Testis (tissue), 2 donors: ENCODE results near the gene UBE2E2.

Source experiments
- POLR2A ChIP-seq: fragments of 450-650 bp; IDR thresholded peaks from one replicate; pipeline ENCODE4 v1.6.1; 2017; ENCODE audit warnings: antibody characterized with exemption, mild to moderate bottlenecking, moderate library complexity
- TF ChIP-seq, protein P1 (sequence below), 3 experiments: fragments of 450-650 bp in 2 of 3; fragments of 200-600 bp in 1 of 3; sonication (generic) in 1 of 3; IDR thresholded peaks; one replicate each; pipeline ENCODE4 v1.5.1; 2016 to 2019; ENCODE audit warnings: antibody characterized with exemption in 3 of 3, mild to moderate bottlenecking in 2 of 3, moderate library complexity in 1 of 3

DNA sequence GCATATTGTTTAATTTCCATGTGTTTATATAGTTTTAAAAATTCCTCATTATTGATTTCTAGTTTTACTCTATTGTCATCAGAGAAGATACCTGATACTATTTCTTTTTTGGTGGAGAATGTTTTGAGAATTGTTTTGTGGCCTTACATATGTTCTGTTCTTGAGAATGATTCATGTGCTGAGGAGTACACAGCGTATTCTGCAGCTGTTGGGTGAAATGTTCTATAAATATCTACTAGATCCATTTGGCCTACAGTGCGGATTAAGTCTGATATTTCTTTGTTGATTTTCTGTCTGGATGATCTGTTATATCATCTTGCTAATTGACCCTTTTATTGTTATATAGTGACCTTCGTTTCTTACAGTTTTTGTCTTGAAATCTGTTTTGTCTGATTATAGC lies 109.7 kb downstream of the UBE2E2 start:
- TF ChIP-seq, protein P1, sequence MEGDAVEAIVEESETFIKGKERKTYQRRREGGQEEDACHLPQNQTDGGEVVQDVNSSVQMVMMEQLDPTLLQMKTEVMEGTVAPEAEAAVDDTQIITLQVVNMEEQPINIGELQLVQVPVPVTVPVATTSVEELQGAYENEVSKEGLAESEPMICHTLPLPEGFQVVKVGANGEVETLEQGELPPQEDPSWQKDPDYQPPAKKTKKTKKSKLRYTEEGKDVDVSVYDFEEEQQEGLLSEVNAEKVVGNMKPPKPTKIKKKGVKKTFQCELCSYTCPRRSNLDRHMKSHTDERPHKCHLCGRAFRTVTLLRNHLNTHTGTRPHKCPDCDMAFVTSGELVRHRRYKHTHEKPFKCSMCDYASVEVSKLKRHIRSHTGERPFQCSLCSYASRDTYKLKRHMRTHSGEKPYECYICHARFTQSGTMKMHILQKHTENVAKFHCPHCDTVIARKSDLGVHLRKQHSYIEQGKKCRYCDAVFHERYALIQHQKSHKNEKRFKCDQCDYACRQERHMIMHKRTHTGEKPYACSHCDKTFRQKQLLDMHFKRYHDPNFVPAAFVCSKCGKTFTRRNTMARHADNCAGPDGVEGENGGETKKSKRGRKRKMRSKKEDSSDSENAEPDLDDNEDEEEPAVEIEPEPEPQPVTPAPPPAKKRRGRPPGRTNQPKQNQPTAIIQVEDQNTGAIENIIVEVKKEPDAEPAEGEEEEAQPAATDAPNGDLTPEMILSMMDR (IDR thresholded peaks at IDR 0.05): no peak
- TF ChIP-seq POLR2A: no peak
